K562 (cell line): ENCODE measurements around the gene C2CD4D.

Experiments used
- CREB5 ChIP-seq: fragments of 250-450 bp; sonication (Bioruptor Pico); IDR thresholded peaks from 2 replicates; pipeline ENCODE4 v1.5.0; 2020; ENCODE audit warnings: mild to moderate bottlenecking
- E2F3 ChIP-seq: fragments of 250-450 bp; sonication (Bioruptor Pico); IDR thresholded peaks from 2 replicates; pipeline ENCODE4 v1.4.0; 2020; ENCODE audit warnings: mild to moderate bottlenecking
- JUN ChIP-seq, 2 experiments: sonication (generic) in 1 of 2; formaldehyde crosslinking in 1 of 2; IDR thresholded peaks; 2 replicates each; pipeline versions ENCODE4 v1.6.1 to v1.8.0; 2012 to 2022; ENCODE audit warnings: borderline replicate concordance in 2 of 2, mild to moderate bottlenecking in 2 of 2, improper control_type of control experiment in 1 of 2, low read depth in 1 of 2, low read length in 1 of 2, missing genetic modification reagents in 1 of 2
- JUND ChIP-seq, 2 experiments: IDR thresholded peaks; 2 replicates in 1 of 2; 3 replicates in 1 of 2; pipeline ENCODE4 v1.6.1; 2011; ENCODE audit warnings: borderline replicate concordance in 2 of 2, low read depth in 2 of 2, low read length in 2 of 2, improper control_type of control experiment in 1 of 2, missing biosample characterization in 1 of 2, missing genetic modification characterization in 1 of 2, missing genetic modification reagents in 1 of 2
- MBD2 ChIP-seq: sonication (generic); IDR thresholded peaks from 2 replicates; pipeline ENCODE4 v1.6.1; 2016; ENCODE audit warnings: low read depth, borderline replicate concordance
- MTA1 ChIP-seq: fragments of 450-650 bp; IDR thresholded peaks from 2 replicates; pipeline ENCODE4 v1.6.1; 2017; ENCODE audit warnings: borderline replicate concordance
- RAD21 ChIP-seq, 2 experiments: fragments of 250-450 bp in 1 of 2; fragments of 450-650 bp in 1 of 2; sonication (Bioruptor Pico) in 1 of 2; formaldehyde crosslinking in 1 of 2; IDR thresholded peaks in 1 of 2; conservative IDR thresholded peaks in 1 of 2; 2 replicates each; pipeline versions ENCODE4 v1.4.0 to v1.8.0; 2020 to 2022; ENCODE audit warnings: mild to moderate bottlenecking in 2 of 2, moderate library complexity in 1 of 2
- SRSF7 ChIP-seq: fragments of 200-400 bp; formaldehyde crosslinking; optimal IDR thresholded peaks from 2 replicates; pipeline ENCODE3; 2017; ENCODE audit warnings: mild to moderate bottlenecking, low read depth, low read length
- TCF7L2 ChIP-seq: fragments of 150-350 bp; IDR thresholded peaks from 2 replicates; pipeline ENCODE4 v1.6.1; 2016; ENCODE audit warnings: low read depth, mild to moderate bottlenecking, low read length, moderate library complexity
- TSHZ1 ChIP-seq: fragments of 250-450 bp; sonication (Bioruptor Pico); IDR thresholded peaks from 2 replicates; pipeline ENCODE4 v1.4.0; 2020; ENCODE audit warnings: mild to moderate bottlenecking, moderate library complexity
- ZNF165 ChIP-seq: fragments of 250-450 bp; sonication (Bioruptor Pico); IDR thresholded peaks from 2 replicates; pipeline ENCODE4 v1.4.0; 2020; ENCODE audit warnings: borderline replicate concordance
- ZNF785 ChIP-seq: fragments of 250-450 bp; sonication (Bioruptor Pico); IDR thresholded peaks from 2 replicates; pipeline ENCODE4 v1.4.0; 2020; ENCODE audit warnings: mild to moderate bottlenecking
- TF ChIP-seq, protein P1 (sequence below), 3 experiments: IDR thresholded peaks in 2 of 3; conservative IDR thresholded peaks in 1 of 3; 2 replicates each; pipeline ENCODE4 v1.5.1; 2011 to 2012; ENCODE audit warnings: low read length in 3 of 3, mild to moderate bottlenecking in 3 of 3, control low read depth in 2 of 3, improper control_type of control experiment in 1 of 3, inconsistent platforms in 1 of 3, low read depth in 1 of 3, mixed read lengths in 1 of 3, moderate library complexity in 1 of 3; ENCODE audit not compliant: insufficient read depth in 2 of 3
- TF ChIP-seq, protein P2 (sequence below): fragments of 450-650 bp; IDR thresholded peaks from 2 replicates; pipeline ENCODE4 v1.6.1; 2017; ENCODE audit warnings: mild to moderate bottlenecking, moderate library complexity

GRCh38 chr1:151802372-151802771 lies 37.2 kb downstream of the C2CD4D start:
- no peak for TF ChIP-seq ZNF165 (CRISPR knock-in tag)
- no peak for TF ChIP-seq MBD2
- TF ChIP-seq, protein P1, sequence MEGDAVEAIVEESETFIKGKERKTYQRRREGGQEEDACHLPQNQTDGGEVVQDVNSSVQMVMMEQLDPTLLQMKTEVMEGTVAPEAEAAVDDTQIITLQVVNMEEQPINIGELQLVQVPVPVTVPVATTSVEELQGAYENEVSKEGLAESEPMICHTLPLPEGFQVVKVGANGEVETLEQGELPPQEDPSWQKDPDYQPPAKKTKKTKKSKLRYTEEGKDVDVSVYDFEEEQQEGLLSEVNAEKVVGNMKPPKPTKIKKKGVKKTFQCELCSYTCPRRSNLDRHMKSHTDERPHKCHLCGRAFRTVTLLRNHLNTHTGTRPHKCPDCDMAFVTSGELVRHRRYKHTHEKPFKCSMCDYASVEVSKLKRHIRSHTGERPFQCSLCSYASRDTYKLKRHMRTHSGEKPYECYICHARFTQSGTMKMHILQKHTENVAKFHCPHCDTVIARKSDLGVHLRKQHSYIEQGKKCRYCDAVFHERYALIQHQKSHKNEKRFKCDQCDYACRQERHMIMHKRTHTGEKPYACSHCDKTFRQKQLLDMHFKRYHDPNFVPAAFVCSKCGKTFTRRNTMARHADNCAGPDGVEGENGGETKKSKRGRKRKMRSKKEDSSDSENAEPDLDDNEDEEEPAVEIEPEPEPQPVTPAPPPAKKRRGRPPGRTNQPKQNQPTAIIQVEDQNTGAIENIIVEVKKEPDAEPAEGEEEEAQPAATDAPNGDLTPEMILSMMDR (IDR thresholded peaks at IDR 0.05 in 2 of 3, conservative IDR thresholded peaks at IDR 0.05 in 1 of 3; ENCODE audit: insufficient read depth in 2 of 3, low read depth in 1 of 3, low read length in 3 of 3): no peak
- TF ChIP-seq SRSF7: no peak
- no peak for TF ChIP-seq JUND (IDR thresholded peaks at IDR 0.05; ENCODE audit: borderline replicate concordance, low read depth, low read length)
- no peak for TF ChIP-seq JUND (tag; IDR thresholded peaks at IDR 0.05; ENCODE audit: borderline replicate concordance, low read depth, low read length)
- no peak for TF ChIP-seq E2F3 (CRISPR knock-in tag)
- no peak for TF ChIP-seq TCF7L2
- TF ChIP-seq, protein P2, sequence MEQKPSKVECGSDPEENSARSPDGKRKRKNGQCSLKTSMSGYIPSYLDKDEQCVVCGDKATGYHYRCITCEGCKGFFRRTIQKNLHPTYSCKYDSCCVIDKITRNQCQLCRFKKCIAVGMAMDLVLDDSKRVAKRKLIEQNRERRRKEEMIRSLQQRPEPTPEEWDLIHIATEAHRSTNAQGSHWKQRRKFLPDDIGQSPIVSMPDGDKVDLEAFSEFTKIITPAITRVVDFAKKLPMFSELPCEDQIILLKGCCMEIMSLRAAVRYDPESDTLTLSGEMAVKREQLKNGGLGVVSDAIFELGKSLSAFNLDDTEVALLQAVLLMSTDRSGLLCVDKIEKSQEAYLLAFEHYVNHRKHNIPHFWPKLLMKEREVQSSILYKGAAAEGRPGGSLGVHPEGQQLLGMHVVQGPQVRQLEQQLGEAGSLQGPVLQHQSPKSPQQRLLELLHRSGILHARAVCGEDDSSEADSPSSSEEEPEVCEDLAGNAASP: no peak
- TF ChIP-seq MTA1: no peak
- TF ChIP-seq ZNF785 (CRISPR knock-in tag): no peak
- no peak for TF ChIP-seq TSHZ1 (CRISPR knock-in tag)
- no peak for TF ChIP-seq RAD21 (CRISPR knock-in tag; conservative IDR thresholded peaks at IDR 0.05 in 1 of 2, IDR thresholded peaks at IDR 0.05 in 1 of 2)
- TF ChIP-seq CREB5: no peak
- no peak for TF ChIP-seq JUN (IDR thresholded peaks at IDR 0.05; ENCODE audit: borderline replicate concordance, low read depth, low read length)
- TF ChIP-seq JUN (CRISPR knock-in tag; IDR thresholded peaks at IDR 0.05; ENCODE audit: borderline replicate concordance): no peak
